ENCODE data around the gene PAH.

Gene PAH

DNA sequence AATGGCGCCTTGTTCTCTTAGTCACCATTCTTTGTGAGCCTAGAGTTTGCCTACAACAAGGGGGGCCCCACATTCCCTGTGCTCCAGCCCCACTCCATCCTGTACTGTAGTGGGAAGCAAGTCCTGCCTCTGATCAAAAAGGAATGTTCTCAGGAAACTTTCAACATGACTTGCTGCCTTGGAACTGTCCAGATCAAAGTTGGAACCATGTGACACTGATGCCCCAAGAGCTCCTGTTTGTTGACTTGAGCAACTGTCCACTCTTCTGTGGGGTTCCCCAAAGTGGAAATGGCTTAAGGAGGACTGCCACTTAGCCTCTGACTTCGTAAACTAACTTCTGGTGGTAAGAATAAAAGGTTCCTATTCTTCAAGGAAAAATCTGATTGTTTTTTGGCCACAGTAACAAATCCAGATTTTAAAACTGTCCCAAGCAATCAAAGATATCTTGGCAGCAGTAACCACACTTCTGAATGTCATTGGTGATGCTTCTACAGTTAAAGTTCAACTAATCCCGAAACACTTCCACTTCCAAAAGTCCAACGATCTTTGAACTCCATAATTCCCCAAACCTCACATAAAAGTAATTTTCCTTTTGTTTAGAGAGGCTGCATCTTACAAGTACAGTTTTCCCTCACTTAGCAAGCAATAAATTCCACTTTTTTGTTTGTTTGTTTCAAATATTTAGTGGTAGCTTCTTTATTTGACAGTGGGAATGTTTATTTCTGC, 67.2 kb downstream of the PAH start (continued):
- TF ChIP-seq, protein P1, sequence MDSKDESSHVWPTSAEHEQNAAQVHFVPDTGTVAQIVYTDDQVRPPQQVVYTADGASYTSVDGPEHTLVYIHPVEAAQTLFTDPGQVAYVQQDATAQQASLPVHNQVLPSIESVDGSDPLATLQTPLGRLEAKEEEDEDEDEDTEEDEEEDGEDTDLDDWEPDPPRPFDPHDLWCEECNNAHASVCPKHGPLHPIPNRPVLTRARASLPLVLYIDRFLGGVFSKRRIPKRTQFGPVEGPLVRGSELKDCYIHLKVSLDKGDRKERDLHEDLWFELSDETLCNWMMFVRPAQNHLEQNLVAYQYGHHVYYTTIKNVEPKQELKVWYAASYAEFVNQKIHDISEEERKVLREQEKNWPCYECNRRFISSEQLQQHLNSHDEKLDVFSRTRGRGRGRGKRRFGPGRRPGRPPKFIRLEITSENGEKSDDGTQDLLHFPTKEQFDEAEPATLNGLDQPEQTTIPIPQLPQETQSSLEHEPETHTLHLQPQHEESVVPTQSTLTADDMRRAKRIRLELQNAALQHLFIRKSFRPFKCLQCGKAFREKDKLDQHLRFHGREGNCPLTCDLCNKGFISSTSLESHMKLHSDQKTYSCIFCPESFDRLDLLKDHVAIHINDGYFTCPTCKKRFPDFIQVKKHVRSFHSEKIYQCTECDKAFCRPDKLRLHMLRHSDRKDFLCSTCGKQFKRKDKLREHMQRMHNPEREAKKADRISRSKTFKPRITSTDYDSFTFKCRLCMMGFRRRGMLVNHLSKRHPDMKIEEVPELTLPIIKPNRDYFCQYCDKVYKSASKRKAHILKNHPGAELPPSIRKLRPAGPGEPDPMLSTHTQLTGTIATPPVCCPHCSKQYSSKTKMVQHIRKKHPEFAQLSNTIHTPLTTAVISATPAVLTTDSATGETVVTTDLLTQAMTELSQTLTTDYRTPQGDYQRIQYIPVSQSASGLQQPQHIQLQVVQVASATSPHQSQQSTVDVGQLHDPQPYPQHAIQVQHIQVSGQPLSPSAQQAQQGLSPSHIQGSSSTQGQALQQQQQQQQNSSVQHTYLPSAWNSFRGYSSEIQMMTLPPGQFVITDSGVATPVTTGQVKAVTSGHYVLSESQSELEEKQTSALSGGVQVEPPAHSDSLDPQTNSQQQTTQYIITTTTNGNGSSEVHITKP (tag by site-specific recombination; IDR thresholded peaks at IDR 0.05) = no peak

DNA sequence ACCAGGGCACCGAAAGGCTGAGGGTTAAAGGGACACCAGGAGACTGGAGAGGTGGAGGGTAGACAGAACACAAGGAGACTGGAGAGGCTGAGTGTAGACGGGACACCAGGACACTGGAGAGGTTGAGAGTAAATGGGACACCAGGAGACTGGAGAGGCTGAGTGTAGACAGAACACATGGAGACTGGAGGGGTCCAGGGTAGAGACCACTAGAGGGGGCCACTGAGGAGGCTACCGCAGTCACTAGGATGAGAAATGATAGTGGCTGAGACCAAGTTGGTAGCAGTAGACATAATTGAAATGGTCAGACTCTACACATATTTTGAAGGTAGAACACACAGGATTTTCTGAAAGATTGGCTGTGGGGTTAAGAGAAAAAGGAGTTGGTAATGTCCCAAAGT, 68.2 kb downstream of the PAH start:
- TF ChIP-seq ZNF596 (tag by site-specific recombination; IDR thresholded peaks at IDR 0.05) = no peak
- no peak for TF ChIP-seq ZNF791 (tag by site-specific recombination; IDR thresholded peaks at IDR 0.05)
- TF ChIP-seq ZNF132 (tag by site-specific recombination; IDR thresholded peaks at IDR 0.05; ENCODE audit: borderline replicate concordance) = no peak
- TF ChIP-seq ZNF558 (tag by site-specific recombination; IDR thresholded peaks at IDR 0.05) = no peak
- TF ChIP-seq ZNF10 (tag by site-specific recombination; IDR thresholded peaks at IDR 0.05) = no peak
- TF ChIP-seq ZNF521 (tag by site-specific recombination; IDR thresholded peaks at IDR 0.05) = no peak
- no peak for TF ChIP-seq KLF1 (tag by site-specific recombination; IDR thresholded peaks at IDR 0.05)
- H3K27ac ChIP-seq (ENCODE audit: extremely low read depth, low read depth, low read length) = no peak overlapping the region
- CTCF ChIA-PET = no interaction called here

DNA sequence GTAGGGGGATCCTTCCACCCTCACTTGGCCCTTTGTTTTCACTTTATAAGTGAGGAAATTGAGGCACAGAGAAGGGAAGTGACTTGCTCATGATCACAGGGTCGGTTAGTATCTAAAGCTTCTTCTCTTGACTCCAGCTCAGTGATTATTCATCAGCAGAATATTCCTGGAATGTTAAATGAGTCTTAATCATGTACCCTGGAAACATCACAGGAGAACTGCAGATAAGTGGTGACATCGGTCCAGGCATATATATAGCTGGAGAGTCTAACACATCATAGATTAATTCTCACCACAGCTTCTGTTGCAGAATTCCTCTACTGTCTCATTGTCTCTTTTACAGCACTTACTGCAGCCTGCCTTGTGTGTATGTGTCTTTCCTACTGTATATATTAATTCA, 69.9 kb downstream of the PAH start:
- H3K9me3 ChIP-seq (ENCODE audit: control insufficient read depth, insufficient read depth, low read depth, low read length) = no peaks in the 10 kb centered on the region
- H3K4me3 ChIP-seq (ENCODE audit: low read depth, low read length) = no peak overlapping the region
- H3K4me1 ChIP-seq (ENCODE audit: control insufficient read depth, insufficient read depth, low read length) = no peaks in the 10 kb centered on the region
- POLR2A ChIA-PET = no interaction called here
- H3K27ac ChIP-seq (ENCODE audit: extremely low read depth, low read depth, low read length) = no peak overlapping the region
- CTCF ChIA-PET = no interaction called here
- H3K36me3 ChIP-seq (ENCODE audit: control insufficient read depth in 2 of 2, insufficient read depth in 1 of 2, low read length in 2 of 2) = no peaks in the 10 kb centered on the region
- TF ChIP-seq ZNF571 (tag by site-specific recombination; IDR thresholded peaks at IDR 0.05) = no peak
- TF ChIP-seq RBAK (tag by site-specific recombination; IDR thresholded peaks at IDR 0.05) = no peak
- no peak for TF ChIP-seq MYNN (tag by site-specific recombination; IDR thresholded peaks at IDR 0.05; ENCODE audit: borderline replicate concordance)
- no peak for TF ChIP-seq ZNF221 (tag by site-specific recombination; IDR thresholded peaks at IDR 0.05; ENCODE audit: borderline replicate concordance)
- no peak for TF ChIP-seq ZNF10 (tag by site-specific recombination; IDR thresholded peaks at IDR 0.05)
- no peak for TF ChIP-seq ZNF677 (tag by site-specific recombination; IDR thresholded peaks at IDR 0.05)
- TF ChIP-seq ZNF654 (tag by site-specific recombination; IDR thresholded peaks at IDR 0.05; ENCODE audit: low read depth) = no peak
- TF ChIP-seq ZNF354C (tag by site-specific recombination; IDR thresholded peaks at IDR 0.05; ENCODE audit: borderline replicate concordance, low read depth) = no peak
- TF ChIP-seq ZBTB21 (tag by site-specific recombination; IDR thresholded peaks at IDR 0.05) = no peak
- no peak for TF ChIP-seq ZNF558 (tag by site-specific recombination; IDR thresholded peaks at IDR 0.05)
- TF ChIP-seq, protein P2, sequence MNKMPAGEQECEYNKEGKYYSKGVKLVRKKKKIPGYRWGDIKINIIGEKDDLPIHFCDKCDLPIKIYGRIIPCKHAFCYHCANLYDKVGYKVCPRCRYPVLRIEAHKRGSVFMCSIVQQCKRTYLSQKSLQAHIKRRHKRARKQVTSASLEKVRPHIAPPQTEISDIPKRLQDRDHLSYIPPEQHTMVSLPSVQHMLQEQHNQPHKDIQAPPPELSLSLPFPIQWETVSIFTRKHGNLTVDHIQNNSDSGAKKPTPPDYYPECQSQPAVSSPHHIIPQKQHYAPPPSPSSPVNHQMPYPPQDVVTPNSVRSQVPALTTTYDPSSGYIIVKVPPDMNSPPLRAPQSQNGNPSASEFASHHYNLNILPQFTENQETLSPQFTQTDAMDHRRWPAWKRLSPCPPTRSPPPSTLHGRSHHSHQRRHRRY (tag by site-specific recombination; IDR thresholded peaks at IDR 0.05) = no peak
- TF ChIP-seq ZNF311 (tag by site-specific recombination; IDR thresholded peaks at IDR 0.05; ENCODE audit: borderline replicate concordance) = no peak

More for the DNA sequence above, 68.2 kb downstream of the PAH start:
- no peak overlapping the region for H3K4me3 ChIP-seq (ENCODE audit: low read depth, low read length)
- no peaks in the 10 kb centered on the region for H3K36me3 ChIP-seq (ENCODE audit: control insufficient read depth in 2 of 2, insufficient read depth in 1 of 2, low read length in 2 of 2)
- POLR2A ChIA-PET = no interaction called here
- H3K4me1 ChIP-seq (ENCODE audit: control insufficient read depth, insufficient read depth, low read length) = no peaks in the 10 kb centered on the region
- no peaks in the 10 kb centered on the region for H3K9me3 ChIP-seq (ENCODE audit: control insufficient read depth, insufficient read depth, low read depth, low read length)
